ENCODE results near the gene ADAMTS13.

DNA sequence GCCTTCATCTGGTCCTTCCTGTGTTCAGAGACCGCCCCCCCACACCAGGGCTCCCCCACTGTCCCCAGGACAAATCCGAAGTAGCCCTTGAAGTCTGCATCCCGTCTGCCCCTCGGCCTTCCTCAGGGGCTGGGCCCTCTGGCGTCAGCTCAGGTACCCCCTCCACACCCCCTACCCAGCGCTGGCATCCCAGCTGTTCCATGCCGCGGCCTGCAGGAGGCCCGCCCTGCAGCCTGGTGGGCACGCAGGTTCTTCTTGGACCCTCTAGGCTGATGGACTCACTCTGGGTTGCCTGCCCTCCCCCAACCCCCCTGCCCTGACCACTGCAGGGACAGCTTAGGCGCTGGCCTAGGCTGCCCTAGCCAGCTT lies 50.1 kb downstream of the ADAMTS13 start:
- TF ChIP-seq, protein P1, sequence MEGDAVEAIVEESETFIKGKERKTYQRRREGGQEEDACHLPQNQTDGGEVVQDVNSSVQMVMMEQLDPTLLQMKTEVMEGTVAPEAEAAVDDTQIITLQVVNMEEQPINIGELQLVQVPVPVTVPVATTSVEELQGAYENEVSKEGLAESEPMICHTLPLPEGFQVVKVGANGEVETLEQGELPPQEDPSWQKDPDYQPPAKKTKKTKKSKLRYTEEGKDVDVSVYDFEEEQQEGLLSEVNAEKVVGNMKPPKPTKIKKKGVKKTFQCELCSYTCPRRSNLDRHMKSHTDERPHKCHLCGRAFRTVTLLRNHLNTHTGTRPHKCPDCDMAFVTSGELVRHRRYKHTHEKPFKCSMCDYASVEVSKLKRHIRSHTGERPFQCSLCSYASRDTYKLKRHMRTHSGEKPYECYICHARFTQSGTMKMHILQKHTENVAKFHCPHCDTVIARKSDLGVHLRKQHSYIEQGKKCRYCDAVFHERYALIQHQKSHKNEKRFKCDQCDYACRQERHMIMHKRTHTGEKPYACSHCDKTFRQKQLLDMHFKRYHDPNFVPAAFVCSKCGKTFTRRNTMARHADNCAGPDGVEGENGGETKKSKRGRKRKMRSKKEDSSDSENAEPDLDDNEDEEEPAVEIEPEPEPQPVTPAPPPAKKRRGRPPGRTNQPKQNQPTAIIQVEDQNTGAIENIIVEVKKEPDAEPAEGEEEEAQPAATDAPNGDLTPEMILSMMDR (IDR thresholded peaks at IDR 0.05 in 8 of 11, conservative IDR thresholded peaks at IDR 0.05 in 3 of 11), result no peak
- no peak for TF ChIP-seq POLR2A (IDR thresholded peaks at IDR 0.05)
